ENCODE data around the gene PTK7.
"Not testable (repeated sequence)": the region's sequence is repeated elsewhere in the genome, so short reads cannot be mapped to it uniquely, and the experiment has no call there.

Gene PTK7

GRCh38 chr6:43054206-43054943, 21.7 kb upstream of the PTK7 start:
- DNase-seq = no peak

- DNase-seq = no peak
These were observed 20.1 kb upstream of the PTK7 start for GRCh38 chr6:43055966-43056365.

GRCh38 chr6:43058531-43058930, 17.6 kb upstream of the PTK7 start:
- DNase-seq = no peak

GRCh38 chr6:43059168-43060033, 16.7 kb upstream of the PTK7 start, which contains the start of the genes KLC4 and MRPL2:
KLC4 (plus strand) TSS chr6:43059631; CDS start chr6:43061336, 1,705 bp downstream.
MRPL2 (minus strand) TSS chr6:43059434; CDS start chr6:43059381, 53 bp downstream.
- peak; percentile 95 for DNase-seq

- no peak for DNase-seq
These were observed 15.9 kb upstream of the PTK7 start for GRCh38 chr6:43060034-43060754.

- no peak for DNase-seq
These were observed 15.1 kb upstream of the PTK7 start for GRCh38 chr6:43060755-43061633.

GRCh38 chr6:43061861-43062260, 14.3 kb upstream of the PTK7 start:
- no peak for DNase-seq

- no peak for DNase-seq
These were observed 13.3 kb upstream of the PTK7 start for GRCh38 chr6:43062818-43063217.

GRCh38 chr6:43070028-43070632, 6.0 kb upstream of the PTK7 start:
- peak; percentile 73 for DNase-seq

GRCh38 chr6:43074847-43075669, 1.1 kb upstream of the PTK7 start:
- DNase-seq = no peak

GRCh38 chr6:43076464-43077332, 584 bp downstream of the PTK7 start:
- DNase-seq = peak; percentile 61

GRCh38 chr6:43077333-43077809, 1.3 kb downstream of the PTK7 start:
- no peak for DNase-seq

GRCh38 chr6:43077981-43078511, 1.9 kb downstream of the PTK7 start:
- no peak for DNase-seq

GRCh38 chr6:43078691-43079090, 2.6 kb downstream of the PTK7 start:
- DNase-seq = no peak

GRCh38 chr6:43081043-43081442, 4.9 kb downstream of the PTK7 start:
- no peak for DNase-seq

- DNase-seq = not testable (repeated sequence)
These were observed 5.8 kb downstream of the PTK7 start for GRCh38 chr6:43081922-43082321.

GRCh38 chr6:43082806-43083655, 6.9 kb downstream of the PTK7 start:
- DNase-seq = no peak

- DNase-seq = no peak
These were observed 10.0 kb downstream of the PTK7 start for GRCh38 chr6:43086022-43086658.

All from 8988T (cell line).